Measurements from ENCODE around the gene HOXB3.
A peak's percentile ranks its signal among the peaks of the same experiment; 100 is the strongest.
"Not testable (repeated sequence)": the region's sequence is repeated elsewhere in the genome, so short reads cannot be mapped to it uniquely, and the experiment has no call there.

HOXB3 gene

GRCh38 chr17:48545539-48545938 lies 44.5 kb downstream of the HOXB3 start:
- DNase-seq (ENCODE audit: low read depth) = no peak

GRCh38 chr17:48545022-48545375 lies 45.0 kb downstream of the HOXB3 start, which contains the start of gene HOXB2:
Gene HOXB2, minus strand, starts transcription at chr17:48545109. Its CDS starts 198 bp downstream, at chr17:48544911.
- DNase-seq (ENCODE audit: low read depth) = no peak

- DNase-seq (ENCODE audit: low read depth) = peak; percentile 45
Observed at GRCh38 chr17:48544349-48545021, 45.6 kb downstream of the HOXB3 start.

- DNase-seq (ENCODE audit: low read depth) = no peak
Observed at GRCh38 chr17:48543854-48544348, 46.1 kb downstream of the HOXB3 start.

- DNase-seq (ENCODE audit: low read depth) = peak; percentile 29
Observed at GRCh38 chr17:48543107-48543853, 46.8 kb downstream of the HOXB3 start.

- DNase-seq (ENCODE audit: low read depth) = no peak
Observed at GRCh38 chr17:48542698-48543106, 47.3 kb downstream of the HOXB3 start.

- DNase-seq (ENCODE audit: low read depth) = no peak
Observed at GRCh38 chr17:48542114-48542656, 47.9 kb downstream of the HOXB3 start.

- peak; percentile 17 for DNase-seq (ENCODE audit: low read depth)
Observed at GRCh38 chr17:48541577-48542113, 48.4 kb downstream of the HOXB3 start.

GRCh38 chr17:48541036-48541576 lies 48.9 kb downstream of the HOXB3 start:
- no peak for DNase-seq (ENCODE audit: low read depth)

- DNase-seq (ENCODE audit: low read depth) = no peak
Observed at GRCh38 chr17:48540213-48540612, 49.8 kb downstream of the HOXB3 start.

- no peak for DNase-seq (ENCODE audit: low read depth)
Observed at GRCh38 chr17:48539177-48539576, 50.9 kb downstream of the HOXB3 start.

- DNase-seq (ENCODE audit: low read depth) = no peak
Observed at GRCh38 chr17:48537316-48537715, 52.7 kb downstream of the HOXB3 start.

- not testable (repeated sequence) for DNase-seq (ENCODE audit: low read depth)
Observed at GRCh38 chr17:48535793-48536559, 54.1 kb downstream of the HOXB3 start.

GRCh38 chr17:48532261-48532660 lies 57.8 kb downstream of the HOXB3 start:
- DNase-seq (ENCODE audit: low read depth) = no peak

- no peak for DNase-seq (ENCODE audit: low read depth)
Observed at GRCh38 chr17:48530887-48531272, 59.2 kb downstream of the HOXB3 start, which contains the start of gene HOXB1. Gene HOXB1, minus strand, starts transcription at chr17:48531011. Its CDS starts 107 bp downstream, at chr17:48530904.

- DNase-seq (ENCODE audit: low read depth) = no peak
Observed at GRCh38 chr17:48530208-48530886, 59.7 kb downstream of the HOXB3 start.

- no peak for DNase-seq (ENCODE audit: low read depth)
Observed at GRCh38 chr17:48529683-48530009, 60.4 kb downstream of the HOXB3 start.

GRCh38 chr17:48528936-48529682 lies 60.9 kb downstream of the HOXB3 start:
- no peak for DNase-seq (ENCODE audit: low read depth)

- no peak for DNase-seq (ENCODE audit: low read depth)
Observed at GRCh38 chr17:48528153-48528935, 61.7 kb downstream of the HOXB3 start.

GRCh38 chr17:48527547-48527932 lies 62.5 kb downstream of the HOXB3 start:
- DNase-seq (ENCODE audit: low read depth) = no peak
